ENCODE data around the gene ADH1B. TPM values are rescaled to one million over a fixed set of nuclear protein-coding genes. Genes with fewer than 3 reads are reported as not detected.
A peak's percentile ranks its signal among the peaks of the same experiment; 100 is the strongest.

ADH1B gene
- total and polyA plus RNA-seq, 4 donors = 38.3 to 1,460 (median 911) TPM

- H3K9me3 ChIP-seq (ENCODE audit: control insufficient read depth in 4 of 4, low read length in 3 of 4) = no peaks in the 10 kb centered on the region
- no peak for DNase-seq (ENCODE audit: low spot score)
- H3K27ac ChIP-seq (ENCODE audit: low read depth in 1 of 2, low read length in 2 of 2) = no peak overlapping the region
- peaks cover 0 to 23% (median 17%) of the 10 kb centered on the region in 4 donors for H3K36me3 ChIP-seq (ENCODE audit: control insufficient read depth in 4 of 4, insufficient read depth in 3 of 4, low read depth in 1 of 4, low read length in 3 of 4)
- peaks cover 0 to 2% (median 0%) of the 10 kb centered on the region in 4 donors for H3K4me1 ChIP-seq (ENCODE audit: control insufficient read depth in 4 of 4, insufficient read depth in 4 of 4, low read length in 3 of 4)
- no peak overlapping the region for H3K4me3 ChIP-seq (ENCODE audit: low read depth in 1 of 3, low read length in 3 of 3)
- TF ChIP-seq GABPA (IDR thresholded peaks at IDR 0.05 in 1 of 2, conservative IDR thresholded peaks at IDR 0.05 in 1 of 2) (no peak), NR2F2 (IDR thresholded peaks at IDR 0.05) (peak; percentile 63), CTCF (IDR thresholded peaks at IDR 0.05; ENCODE audit: low read depth, low read length, missing input control) (no peak), YY1 (IDR thresholded peaks at IDR 0.05) (peak; percentile 61), HNF4G (IDR thresholded peaks at IDR 0.05) (peak; percentile 8), RXRA (IDR thresholded peaks at IDR 0.05) (peak; percentile 66 to 93), SP1 (IDR thresholded peaks at IDR 0.05) (peak; percentile 40), EGR1 (IDR thresholded peaks at IDR 0.05; ENCODE audit: low read depth in 2 of 2) (no peak), TAF1 (conservative IDR thresholded peaks at IDR 0.05) (no peak), JUND (IDR thresholded peaks at IDR 0.05) (peak in 1 of 2 donors; percentile 78), ZBTB33 (IDR thresholded peaks at IDR 0.05) (no peak), ATF3 (IDR thresholded peaks at IDR 0.05) (no peak), RAD21 (IDR thresholded peaks at IDR 0.05) (peak in 1 of 2 donors; percentile 4), HNF4A (conservative IDR thresholded peaks at IDR 0.05) (peak in 1 of 2 donors; percentile 36)
- H3K9ac ChIP-seq (ENCODE audit: low read depth in 1 of 2, low read length in 2 of 2) = no peak overlapping the region
- no peaks in the 10 kb centered on the region for H3K27me3 ChIP-seq (ENCODE audit: control insufficient read depth in 4 of 4, insufficient read depth in 4 of 4, low read length in 3 of 4)
- WGBS = 35% methylated on average over 11 of the region's 11 CpGs
Measured at GRCh38 chr4:99305638-99306400, 15.4 kb downstream of the ADH1B start.

- 88% methylated on average over 7 of the region's 7 CpGs for WGBS
- Histone ChIP-seq H3K36me3 (ENCODE audit: control insufficient read depth in 4 of 4, insufficient read depth in 3 of 4, low read depth in 1 of 4, low read length in 3 of 4) (no peaks in the 10 kb centered on the region), H3K9me3 (ENCODE audit: control insufficient read depth in 4 of 4, low read length in 3 of 4) (no peaks in the 10 kb centered on the region)
- TF ChIP-seq GABPA (IDR thresholded peaks at IDR 0.05 in 1 of 2, conservative IDR thresholded peaks at IDR 0.05 in 1 of 2) = no peak
- TF ChIP-seq SP1 (IDR thresholded peaks at IDR 0.05) = no peak
- no peak for TF ChIP-seq MAX (IDR thresholded peaks at IDR 0.05)
- TF ChIP-seq TAF1 (conservative IDR thresholded peaks at IDR 0.05) = no peak
- no peak for TF ChIP-seq JUND (IDR thresholded peaks at IDR 0.05)
- TF ChIP-seq HNF4G (IDR thresholded peaks at IDR 0.05) = no peak
- no peak for TF ChIP-seq FOXA2 (IDR thresholded peaks at IDR 0.05)
- TF ChIP-seq NR2F2 (IDR thresholded peaks at IDR 0.05) = no peak
- no peak for TF ChIP-seq RXRA (IDR thresholded peaks at IDR 0.05)
- TF ChIP-seq REST (IDR thresholded peaks at IDR 0.05) = no peak
- no peak for TF ChIP-seq ZBTB33 (IDR thresholded peaks at IDR 0.05)
- TF ChIP-seq EGR1 (IDR thresholded peaks at IDR 0.05; ENCODE audit: low read depth in 2 of 2) = no peak
- no peak for TF ChIP-seq RAD21 (IDR thresholded peaks at IDR 0.05)
- TF ChIP-seq HNF4A (conservative IDR thresholded peaks at IDR 0.05) = no peak
- TF ChIP-seq FOXA1 (IDR thresholded peaks at IDR 0.05) = no peak
Measured at GRCh38 chr4:99301376-99302164, 19.6 kb downstream of the ADH1B start.

More at GRCh38 chr4:99301376-99302164, 19.6 kb downstream of the ADH1B start:
- DNase-seq (ENCODE audit: low spot score) = no peak
- no peaks in the 10 kb centered on the region for H3K27me3 ChIP-seq (ENCODE audit: control insufficient read depth in 4 of 4, insufficient read depth in 4 of 4, low read length in 3 of 4)
- H3K4me3 ChIP-seq (ENCODE audit: low read depth in 1 of 3, low read length in 3 of 3) = no peak overlapping the region
- no peak overlapping the region for H3K9ac ChIP-seq (ENCODE audit: low read depth in 1 of 2, low read length in 2 of 2)
- H3K4me1 ChIP-seq (ENCODE audit: control insufficient read depth in 4 of 4, insufficient read depth in 4 of 4, low read length in 3 of 4) = peaks cover 0 to 4% (median 0%) of the 10 kb centered on the region in 4 donors
- H3K27ac ChIP-seq (ENCODE audit: low read depth in 1 of 2, low read length in 2 of 2) = no peak overlapping the region
